HG03066 (cell line): ENCODE data around the gene SLC6A12.

Experiments used
- ATAC-seq: cut with Tn5 transposase; IDR thresholded peaks from one replicate; pipeline ENCODE4 v1.9.1; 2021; ENCODE audit warnings: low read depth; ENCODE audit not compliant: unreplicated experiment

The SLC6A12 gene

GRCh38 chr12:180445-180844, 33.5 kb downstream of the SLC6A12 start:
- ATAC-seq, result no peak

- no peak for ATAC-seq
Measured at GRCh38 chr12:179885-180284, 34.1 kb downstream of the SLC6A12 start.

GRCh38 chr12:179131-179884, 34.6 kb downstream of the SLC6A12 start:
- no peak for ATAC-seq

DNA sequence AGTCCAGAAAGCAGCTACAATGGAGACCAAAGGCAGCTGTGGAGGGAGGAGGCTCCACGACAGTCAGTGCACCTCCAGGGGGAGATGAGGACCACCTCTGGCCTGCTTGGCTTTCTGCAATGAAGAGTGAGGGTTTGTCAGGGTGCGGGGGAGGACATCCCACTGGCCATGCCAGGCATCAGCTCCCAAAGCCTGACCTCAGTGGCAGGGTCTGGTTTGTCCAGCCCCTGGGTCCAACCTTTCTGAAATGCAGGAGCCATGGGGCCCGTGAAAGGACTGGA, 35.2 kb downstream of the SLC6A12 start:
- ATAC-seq, result no peak

DNA sequence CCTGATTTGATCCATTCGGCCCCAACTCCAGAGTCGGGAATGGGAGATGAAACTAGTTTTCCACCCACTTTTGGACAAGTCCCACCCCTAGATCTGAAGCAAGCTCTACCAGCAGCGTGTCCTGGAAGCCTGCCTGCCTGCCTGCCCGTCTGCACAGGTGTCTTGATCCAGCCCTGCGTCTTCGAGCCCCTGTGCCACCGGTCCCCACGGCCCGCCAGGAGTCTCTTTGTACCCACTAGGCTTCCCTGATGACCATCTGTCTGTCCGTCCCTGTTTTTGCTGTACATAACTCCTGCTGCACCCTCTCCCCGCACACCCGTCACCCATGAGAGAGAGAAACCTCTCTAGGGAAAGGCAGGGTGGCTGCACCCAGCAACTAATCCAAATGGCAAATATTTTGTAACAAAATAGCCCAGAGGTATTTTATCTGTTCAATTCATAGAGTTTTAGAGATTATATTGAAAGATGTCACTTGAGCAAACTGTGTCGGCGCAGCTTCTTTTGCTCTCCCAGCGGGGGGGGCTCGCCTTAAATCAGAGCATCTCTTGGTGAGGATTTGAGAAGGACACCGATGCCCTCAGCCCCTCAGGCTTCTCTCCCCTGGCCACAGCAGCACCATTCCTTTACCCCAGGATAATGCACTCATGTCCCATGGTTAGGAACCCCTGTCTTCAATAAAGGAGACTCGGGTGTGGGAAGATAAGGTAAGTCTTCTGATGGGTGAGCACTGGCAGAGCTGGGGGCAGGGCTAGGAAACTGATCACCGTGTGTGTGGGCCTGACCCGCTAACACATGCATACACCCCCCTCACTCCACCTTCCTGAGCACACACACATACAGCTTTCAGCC, 35.8 kb downstream of the SLC6A12 start:
- no peak for ATAC-seq

GRCh38 chr12:177336-177979, 36.5 kb downstream of the SLC6A12 start:
- no peak for ATAC-seq

DNA sequence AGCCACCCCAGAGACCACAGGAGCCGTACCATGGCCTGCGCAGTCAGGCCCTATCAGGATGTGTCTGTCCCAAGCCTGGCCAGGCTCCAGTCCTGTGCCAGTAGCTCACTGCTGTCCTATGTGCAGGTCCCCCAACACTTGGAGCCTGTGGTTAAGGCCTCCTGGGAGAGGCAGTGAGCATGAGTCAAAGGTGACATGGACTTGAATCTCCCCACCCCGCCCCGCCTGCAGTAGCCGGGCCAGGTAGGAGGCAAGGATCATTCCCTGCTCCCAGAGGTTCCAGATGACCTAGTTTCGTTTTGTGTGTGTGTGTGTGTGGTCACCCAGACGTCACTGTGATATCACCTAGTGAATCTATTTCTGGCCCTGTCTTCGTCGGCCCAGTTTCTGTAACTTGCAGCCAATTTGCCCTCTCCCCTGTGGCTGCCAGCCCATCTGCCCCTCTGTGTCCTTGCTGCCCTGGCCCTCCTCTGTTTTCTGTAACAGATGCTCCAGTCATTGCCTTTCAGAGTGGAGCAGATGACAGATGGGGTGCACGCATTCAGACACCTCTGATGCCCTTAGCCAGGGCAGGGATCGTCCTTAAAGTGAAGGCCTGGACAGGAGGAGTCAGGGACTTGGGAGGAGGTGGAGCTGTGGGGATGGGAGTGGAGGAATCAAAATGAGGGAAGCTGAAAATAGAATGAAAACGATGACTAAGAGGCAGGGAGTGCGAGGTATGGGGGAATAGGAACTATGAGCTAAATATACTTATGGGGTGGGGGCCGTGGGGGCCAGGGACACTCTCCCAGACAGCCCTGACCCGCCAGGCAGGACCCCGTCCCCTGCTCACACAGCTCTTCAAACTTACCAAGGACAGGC, 37.4 kb downstream of the SLC6A12 start:
- no peak for ATAC-seq

- ATAC-seq, result no peak
Measured at GRCh38 chr12:175759-176158, 38.2 kb downstream of the SLC6A12 start.

- ATAC-seq, result no peak
Measured at GRCh38 chr12:175250-175649, 38.7 kb downstream of the SLC6A12 start.

DNA sequence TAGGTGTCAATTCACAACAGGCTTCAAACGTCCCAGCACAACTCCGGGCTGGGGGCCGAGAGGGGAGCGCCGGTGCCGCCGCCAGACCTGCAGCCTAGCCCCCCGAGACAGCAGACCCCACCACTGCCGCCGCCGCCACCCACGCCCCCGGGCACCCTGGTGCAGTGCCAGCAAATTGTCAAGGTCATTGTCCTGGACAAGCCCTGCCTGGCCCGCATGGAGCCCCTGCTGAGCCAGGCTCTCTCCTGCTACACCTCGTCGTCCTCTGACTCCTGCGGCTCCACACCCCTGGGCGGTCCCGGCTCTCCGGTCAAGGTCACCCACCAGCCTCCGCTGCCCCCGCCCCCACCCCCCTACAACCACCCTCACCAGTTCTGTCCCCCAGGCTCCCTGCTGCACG, 39.4 kb downstream of the SLC6A12 start:
- no peak for ATAC-seq

GRCh38 chr12:174124-174523, 39.8 kb downstream of the SLC6A12 start:
- ATAC-seq, result no peak

DNA sequence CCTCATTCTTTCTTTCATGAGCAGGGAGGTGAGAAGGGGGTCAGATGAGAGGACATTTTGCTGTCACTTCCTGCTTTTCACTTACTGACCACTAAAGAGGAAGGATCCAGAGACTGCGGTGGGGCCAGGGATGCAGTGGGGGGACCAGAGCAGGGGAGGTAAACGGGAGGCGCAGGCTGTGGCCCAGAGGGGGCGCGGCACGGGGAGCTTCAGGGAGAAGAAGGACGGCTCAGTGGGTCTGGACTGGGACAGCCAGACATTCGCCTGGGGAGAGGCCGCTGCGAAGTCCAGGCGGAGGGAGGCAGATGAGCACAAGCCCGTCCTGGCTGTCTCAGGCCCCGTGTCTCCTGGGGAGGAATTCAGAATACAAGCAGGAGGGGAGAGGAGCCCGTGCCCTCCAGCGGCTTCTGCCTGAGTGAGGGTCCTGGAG, 41.2 kb downstream of the SLC6A12 start:
- ATAC-seq, result no peak

DNA sequence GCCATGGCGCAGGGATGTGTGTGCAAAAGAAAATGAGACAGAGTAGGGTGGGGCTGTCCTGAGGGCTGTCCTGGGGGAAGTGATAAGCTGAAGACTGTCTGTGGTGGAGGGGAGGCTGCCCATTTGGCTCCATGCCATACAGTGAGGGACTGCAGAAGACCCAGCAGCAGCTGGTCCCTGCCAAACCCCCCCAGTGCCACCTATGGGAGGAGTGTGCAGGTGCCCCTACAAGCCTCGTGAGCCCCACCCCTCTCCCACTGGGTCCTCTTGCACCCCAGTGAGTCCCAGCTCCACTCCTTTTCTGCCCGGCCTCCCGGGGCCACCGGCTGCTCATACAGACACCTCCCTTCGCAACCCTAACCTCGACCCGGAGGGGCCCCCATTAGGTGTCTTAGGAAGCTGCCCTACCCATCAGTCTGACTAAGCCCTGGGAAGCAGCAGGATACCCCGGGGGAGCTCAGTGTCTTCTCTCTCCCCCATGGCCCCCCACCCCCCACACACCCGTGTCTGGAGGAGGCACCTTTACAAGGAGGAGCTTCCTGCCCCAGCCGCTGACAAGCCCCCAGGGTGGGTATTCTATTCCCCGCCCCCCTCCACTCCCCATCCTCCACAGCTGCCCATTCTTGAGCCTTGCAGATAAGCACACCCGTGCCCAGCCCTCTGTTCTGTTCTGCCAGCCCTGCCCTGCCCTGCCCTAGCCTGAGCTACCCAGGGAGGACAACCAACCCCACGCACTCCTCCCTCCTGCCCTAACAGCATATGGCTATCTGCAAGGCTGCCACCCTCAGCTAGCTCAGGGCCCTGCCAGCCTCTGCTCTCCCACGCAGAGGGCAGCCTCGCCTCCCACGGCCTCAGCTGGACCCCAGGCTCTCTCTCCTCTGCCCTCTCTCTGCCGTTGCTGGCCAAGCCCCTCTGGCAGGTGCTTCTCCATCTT, 41.9 kb downstream of the SLC6A12 start:
- no peak for ATAC-seq

DNA sequence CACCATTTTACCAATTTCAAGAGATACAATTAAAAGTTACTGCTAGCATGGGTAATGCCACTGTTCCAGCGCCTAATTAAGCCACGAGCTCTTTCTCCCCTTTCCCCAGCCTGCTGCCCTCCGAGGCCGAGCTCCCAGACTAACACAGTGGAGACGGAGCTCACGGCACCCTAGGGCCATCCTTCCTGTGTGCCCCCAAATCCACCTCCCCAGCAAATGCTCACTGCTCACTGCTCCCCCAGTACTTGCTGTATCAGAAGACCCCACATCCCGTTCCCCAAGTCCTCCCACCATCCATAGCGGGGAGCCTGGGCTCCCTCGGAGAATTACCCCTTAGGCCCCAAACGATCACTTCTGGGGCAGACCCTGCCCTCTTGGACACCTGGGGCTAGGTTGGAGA, 42.7 kb downstream of the SLC6A12 start:
- ATAC-seq, result no peak

DNA sequence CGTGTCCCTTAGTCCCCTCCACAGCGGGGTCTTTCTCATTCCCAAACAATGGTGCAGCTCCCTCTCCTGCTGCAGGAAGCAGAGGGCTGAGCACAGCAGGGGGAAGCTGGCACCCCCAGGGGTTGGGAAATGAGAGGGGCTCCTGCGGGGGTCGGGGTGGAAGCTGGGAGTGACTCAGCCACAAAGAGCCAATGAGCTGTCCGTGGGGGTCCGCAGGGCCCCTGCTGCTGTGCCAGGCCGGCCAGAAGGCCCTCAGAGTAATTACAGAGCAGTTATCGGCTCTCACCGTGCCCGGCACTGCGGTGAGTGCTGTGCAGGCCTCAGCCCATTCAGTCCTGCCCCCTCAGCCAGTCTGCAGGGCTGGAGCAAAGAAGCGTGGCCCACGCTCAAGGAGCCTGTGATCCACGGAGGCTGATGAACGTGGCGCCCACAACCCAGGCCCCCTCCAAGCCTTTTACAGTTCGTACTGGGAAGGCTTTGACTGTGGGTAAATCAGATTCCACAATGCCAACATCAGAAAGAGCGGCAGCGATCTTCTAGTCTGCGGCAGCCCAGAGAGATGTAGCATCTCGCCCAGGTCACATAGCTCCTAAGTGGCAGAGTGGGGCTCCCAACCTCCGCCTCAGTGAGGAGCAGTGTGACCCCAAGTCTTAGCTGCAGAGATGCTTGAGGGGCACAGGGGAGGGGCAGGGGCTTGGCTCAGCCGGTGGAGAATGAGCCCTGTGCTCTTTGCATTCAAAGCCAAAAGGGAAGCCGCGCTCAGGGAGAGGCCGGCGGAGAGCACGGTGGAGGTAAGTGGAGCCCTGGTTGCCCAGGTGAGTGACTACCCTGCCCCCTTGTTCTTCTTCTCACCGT, 43.4 kb downstream of the SLC6A12 start:
- no peak for ATAC-seq

DNA sequence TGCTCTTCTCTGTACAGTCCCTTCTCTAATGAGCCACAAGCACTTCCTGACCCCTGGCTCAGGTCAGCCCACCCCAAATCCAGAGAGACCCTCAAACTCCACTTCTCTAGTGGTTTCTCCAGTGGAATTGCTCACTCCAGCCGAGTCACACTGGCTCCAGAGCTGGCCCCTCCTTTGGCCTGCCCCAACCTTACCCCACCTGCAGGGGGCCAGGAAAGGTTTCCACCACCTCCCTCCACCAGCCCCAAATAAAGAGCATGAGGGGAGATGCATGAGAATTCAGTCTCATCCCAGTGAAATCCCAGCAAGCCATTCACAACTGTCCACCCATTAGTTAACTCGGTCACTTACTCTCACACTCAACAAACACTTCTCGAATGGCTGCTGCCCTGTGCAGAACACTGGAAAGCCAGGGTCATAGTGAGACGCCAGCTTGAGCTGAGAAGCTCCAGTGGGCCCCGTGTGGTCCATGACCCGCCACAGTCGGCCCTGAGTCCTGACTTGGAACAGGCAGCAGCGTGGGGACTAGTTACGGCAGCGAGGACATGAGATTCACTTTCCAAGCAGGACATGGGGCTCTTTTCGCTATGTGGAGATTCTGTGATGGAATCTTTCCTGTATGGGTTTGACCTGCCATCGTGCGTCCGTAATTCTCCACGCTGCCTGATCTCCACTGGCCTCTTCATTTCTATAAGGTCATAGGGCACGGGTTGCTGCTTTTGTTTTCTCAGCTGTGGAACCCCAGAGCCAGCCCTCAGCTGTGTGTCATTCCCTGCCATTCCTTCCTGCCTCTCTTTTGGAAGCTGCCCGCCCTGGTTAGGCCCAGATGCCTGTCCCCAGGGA, 44.2 kb downstream of the SLC6A12 start:
- ATAC-seq, result no peak

- no peak for ATAC-seq
Measured at GRCh38 chr12:168763-169525, 45.0 kb downstream of the SLC6A12 start.
